ENCODE measurements around the gene TGM3.

The TGM3 gene

DNA sequence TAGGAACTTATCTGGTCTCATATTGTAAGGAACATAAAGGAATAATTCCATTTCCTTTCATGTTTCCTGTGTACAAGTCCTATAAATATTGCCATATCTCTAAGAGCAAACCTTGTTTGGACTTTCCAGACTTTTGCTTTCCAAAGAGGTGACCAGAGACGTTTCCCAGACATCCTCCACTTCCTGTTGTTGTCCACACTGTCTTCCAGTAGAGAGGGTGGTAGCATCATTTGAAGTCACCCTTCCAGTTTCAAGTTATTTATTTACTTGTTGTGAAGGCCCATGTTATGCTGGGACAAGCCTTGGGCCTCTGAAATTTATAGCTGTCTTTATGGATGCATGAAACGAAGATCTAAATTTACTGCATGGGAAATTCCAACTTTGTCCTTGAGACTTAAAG, 10.6 kb upstream of the TGM3 start:
- DNase-seq = no peak

DNA sequence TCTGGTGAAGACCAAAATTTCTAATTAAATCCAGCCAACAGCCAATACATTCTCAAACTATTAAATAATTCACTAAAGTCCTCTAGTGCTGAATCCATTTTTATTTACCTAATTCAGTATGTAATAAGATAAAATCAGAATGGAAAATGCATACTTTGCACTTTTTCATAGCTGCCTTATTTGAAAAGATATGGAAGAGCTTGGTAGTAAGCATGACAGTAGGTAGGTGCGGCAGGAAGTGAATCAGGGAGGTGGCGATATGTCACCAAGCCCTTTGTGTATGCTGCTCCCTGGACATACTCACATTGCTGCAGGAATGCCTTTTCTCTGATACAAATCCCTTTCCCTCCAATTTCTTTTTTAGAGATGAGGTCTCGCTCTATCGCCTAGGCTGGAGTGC, 10.2 kb upstream of the TGM3 start:
- no peak for DNase-seq

DNA sequence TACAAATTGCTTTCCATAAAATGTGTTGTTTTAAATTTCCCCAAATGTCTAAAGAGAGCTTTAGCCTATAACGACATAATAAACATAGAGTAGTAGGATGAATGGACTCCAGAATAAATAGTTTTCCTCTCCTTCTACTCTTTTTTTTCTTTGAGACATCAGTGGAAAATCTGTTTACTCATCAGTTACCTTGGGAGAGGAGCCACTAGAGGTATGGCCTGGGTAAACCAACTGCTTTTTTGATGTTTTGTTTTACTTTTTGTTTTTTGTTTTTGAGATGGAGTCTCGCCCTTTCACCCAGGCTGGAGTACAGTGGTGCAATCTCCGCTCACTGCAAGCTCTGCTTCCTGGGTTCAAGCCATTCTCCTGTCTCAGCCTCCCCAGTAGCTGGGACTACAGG, 8.3 kb upstream of the TGM3 start:
- DNase-seq = no peak

DNA sequence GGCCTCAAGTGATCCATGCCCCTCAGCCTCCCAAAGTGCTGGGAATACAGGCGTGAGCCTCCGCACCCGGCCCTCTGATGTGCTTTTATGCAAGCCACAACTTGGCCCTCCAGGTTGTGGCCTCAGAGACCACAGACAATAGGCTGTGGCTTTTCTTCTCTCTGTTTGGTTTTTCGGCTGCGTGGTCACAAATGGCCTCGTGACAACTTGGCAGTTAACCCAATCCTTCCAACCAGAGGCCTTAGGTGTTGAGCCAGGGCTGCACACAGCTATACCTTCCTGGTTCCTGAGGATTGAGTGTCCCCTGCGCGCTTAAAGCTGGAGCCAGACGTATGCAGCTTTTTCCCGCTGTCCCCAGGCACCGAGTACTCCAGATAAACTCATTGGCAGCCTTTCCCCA, 6.3 kb upstream of the TGM3 start:
- no peak for DNase-seq

DNA sequence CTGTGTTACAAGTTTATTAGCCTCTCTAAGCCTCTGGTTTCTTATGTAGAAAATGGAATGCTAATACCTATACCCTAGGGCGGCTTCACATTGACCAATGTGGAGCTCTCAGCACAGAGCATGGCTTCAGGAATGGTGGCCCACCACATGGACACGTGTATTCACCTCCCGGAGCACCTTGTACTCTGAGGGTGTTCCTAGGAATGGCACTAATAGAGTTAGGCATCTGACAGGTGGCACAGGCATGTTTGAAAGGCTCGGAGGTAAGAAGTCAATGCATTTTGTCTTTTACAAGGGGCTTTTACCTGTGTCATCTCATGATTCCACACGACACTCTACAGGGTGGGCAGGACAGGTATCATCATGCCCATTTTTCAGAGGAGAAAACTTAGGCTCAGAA, 5.3 kb upstream of the TGM3 start:
- no peak for DNase-seq

DNA sequence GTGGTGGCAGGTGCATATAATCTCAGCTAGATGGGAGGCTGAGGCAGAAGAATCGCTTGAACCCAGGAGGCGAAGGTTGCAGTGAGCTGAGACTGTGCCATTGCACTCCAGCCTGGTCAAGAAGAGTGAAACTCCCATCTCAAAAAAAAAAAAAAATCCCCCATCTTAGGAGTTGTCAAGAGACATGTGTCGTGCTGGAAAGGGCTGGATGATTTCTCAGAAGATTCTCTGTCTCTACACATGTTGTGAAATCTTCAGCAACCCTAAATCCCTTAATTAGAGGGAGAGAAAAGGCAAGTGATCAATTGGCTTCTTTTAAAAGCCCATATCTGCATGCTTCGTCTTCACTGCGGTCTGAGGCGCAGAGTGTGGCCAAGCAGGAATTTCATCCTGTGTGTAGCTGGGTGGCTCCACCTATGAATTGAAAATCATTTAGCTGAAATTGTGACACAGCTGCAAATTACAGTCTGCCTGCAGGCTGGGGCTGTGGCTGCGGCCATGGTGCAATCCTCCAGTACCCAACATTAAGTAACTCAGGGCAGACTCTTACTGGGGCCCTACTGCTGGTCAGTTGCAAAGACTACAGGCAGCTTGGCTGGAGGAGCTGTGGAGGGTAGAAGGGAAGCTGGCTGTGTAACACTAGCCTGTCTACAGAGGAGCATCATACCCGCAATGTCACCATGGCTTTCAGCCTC, 3.2 kb upstream of the TGM3 start:
- DNase-seq = peak; percentile 9

DNA sequence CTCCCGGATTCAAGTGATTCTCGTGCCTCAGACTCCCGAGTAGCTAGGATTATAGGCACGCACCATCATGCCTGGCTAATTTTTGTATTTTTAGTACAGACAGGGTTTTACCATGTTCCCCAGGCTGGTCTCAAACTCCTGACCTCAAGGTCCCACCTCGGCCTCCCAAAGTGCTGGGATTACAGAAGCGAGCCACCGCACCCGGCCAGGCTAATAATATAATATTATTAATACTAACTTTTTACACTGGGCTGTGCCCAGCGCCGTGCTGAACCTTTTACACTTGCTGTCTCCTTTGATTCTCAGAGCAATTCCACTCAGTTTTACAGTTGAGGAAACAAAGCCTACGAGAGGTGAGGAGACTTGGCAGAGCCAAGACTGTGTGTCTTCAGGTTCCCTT, 2.3 kb upstream of the TGM3 start:
- DNase-seq = no peak

DNA sequence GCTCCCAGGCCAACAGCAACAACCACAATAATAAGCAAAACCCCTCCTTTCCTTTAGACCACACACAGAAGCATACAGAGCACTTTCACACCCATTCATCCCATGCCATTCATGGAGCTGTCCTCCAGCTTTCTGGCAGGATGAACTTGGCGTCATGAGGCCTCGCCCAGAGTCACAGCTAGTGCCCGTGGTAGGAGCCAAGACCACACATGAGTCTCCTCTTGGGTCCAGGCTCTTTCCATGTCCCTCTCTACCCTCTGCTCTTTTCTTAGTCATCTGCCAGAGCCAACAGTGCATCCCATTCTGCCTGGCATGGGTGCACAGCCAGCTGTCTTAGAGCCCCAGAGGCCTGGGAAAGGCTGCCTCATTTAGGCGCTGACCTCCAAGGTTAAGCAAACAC, 1.8 kb upstream of the TGM3 start:
- no peak for DNase-seq

DNA sequence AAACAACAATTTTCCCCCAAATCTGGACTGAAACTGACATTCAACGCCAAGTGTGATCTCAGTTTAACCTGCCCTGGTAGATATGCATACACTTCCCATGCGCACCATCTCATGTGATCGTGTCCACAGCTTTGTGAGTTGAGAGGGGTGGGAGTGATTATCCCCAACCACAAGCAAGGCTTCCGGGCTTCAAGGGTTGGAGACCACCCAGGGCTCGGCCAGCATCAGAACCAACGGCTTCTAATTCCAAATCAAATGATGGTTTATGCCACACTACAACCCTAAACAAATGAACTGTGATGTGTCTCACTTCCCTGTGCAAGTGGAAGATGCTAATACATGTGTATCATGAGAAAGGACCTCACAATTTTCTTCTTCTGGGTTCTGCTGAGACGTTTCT, 515 bp upstream of the TGM3 start:
- DNase-seq = no peak

DNA sequence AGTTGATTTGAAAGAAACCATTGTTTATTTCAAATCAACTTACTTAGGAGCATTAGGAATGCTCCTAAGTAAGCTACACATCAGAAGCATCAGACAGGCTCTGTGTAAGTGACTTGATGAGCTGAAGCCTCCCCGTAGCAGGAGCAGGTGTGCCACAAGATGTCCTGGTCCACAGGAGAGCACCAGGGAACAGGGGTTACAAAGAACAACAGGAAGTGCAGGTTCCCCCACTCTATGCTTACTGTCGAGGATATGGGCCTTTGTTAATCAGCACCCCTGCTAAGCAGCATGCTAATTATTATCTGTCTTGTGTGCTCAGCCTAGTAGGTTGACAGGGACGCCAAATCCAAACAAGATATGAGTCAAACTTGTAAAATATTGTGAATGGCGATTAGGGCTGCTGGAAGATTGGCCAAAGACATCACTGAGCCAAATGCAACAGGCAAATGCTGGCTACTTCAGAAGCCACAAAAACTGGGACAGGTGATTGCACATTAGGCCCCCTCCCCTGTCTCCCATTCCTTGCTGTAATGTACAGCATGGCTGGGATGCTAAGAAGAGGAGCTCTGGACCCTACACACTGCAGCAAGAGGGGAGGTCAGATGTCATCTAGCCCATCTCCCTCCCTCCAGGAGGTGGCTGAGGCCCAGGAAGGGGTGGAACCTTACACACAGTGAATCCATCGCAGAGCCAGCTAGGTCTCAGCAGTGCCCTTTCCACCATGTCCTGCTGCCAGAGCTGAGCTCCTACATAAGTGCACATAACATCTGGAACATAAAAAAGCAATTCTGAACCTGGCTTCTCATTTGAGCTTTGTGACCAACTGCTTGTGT, 939 bp downstream of the TGM3 start:
- DNase-seq = no peak

DNA sequence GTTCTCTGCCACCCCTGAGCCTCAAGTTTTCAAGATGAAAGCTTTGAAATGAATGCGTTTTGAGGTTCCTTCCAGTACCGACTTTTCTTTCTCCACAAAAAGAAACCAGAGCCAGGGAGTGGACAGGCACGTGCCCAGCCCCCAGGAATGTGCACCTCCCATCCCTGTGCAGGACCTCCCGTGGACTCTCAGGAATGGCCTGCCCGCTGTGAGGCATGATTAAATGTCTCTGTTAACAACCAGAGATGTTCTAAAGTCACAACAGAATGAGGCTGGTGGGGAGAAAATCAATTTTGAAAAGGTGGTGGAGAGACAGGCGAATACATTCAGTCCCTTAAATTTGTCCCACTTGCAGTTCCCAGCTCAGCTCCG, 1.5 kb downstream of the TGM3 start:
- DNase-seq = no peak

DNA sequence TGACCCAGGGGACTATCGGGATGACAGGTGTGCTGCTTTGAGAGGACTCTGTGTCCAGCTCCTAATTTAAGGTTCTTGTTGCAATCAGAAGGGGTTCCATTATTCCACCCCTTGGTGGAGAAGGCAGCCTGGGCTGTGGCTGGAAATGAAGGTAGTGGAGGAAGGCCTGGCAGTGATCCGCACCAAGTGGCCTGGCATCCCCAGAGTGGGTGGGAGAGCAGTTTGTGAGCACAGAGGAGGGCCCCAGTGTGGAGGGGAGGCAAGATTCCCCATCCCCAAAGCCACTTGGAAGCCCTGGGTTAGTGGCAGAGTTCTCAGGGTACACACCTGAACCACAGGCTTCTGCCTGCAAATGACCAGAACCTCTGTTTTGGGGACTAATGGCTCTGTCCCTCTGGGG, 2.3 kb downstream of the TGM3 start:
- DNase-seq = no peak

DNA sequence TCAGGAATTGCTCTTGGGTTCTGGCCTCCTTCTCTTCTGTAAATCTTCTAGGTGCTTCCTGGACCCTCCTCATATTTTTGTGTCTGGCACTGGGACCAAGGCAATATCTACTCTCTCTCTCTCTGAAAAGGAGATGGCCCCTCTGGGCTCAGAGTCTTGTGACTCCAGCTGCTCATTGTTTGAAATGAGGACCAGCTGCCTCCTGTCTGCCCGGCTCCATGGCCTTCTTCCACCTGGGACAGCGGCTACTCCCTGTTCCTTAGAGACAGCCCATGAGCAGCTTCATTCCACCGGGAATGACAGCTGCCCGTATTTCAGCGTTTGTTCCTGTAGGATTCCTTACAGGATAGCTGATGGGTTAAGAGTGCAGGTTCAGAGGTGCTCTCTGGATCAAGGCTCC, 2.9 kb downstream of the TGM3 start:
- DNase-seq = no peak

DNA sequence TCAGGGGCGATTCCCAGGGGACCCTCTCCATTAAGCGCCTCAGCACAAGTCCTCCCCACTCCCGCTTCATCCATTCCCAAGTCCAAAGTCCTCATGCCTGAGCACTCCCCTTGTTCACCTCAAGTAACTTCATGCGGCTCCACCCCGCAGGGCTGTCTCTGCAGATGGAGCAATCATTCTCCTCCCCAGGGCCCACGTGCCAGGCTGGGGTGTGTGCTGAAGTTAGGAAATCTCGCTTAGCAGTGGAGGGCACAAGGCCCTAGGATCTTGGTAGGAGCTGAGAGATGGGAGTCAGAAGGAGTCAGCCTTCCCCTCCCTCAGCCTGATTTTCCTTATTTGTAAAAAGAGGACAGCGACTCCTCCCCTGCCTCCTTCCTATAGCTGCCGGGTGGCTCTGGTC, 3.5 kb downstream of the TGM3 start:
- no peak for DNase-seq

DNA sequence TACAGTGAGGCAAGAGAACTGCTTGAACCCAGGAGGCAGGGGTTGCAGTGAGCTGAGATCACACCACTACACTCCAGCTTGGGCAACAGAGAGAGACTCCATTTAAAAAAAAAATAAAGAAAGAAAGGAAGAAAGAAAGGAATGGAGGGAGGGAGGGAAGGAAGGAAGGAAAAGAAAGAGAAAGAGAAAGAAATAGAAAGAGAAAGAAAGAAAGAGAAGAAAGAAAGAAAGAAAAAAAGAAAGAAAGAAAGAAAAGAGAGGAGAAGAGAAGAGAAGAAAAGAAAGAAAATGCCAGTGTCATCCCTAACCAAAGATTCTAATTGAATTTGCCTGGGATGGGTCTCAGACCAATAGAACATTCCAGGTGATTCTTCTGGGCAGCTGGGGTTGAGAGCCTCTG, 4.2 kb downstream of the TGM3 start:
- DNase-seq = no peak

DNA sequence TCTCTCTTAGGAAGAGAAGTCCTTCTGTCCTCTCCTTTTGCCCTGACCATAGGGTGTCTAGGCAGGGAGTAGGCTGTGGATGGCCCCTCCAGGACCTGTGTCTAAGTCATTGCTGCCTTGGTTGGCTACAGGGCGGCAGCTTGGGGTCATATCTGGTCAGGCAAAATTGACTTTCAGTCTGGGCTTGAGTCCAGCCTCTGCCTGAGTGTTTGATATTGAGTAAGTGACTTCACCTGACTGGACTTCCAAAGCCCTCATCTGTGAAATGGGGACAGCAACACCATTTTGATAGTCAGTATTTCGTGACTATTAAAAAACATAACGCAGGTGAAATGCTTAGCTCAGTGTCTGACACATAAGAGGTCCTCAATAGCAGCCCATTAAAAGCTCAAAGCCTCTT, 4.6 kb downstream of the TGM3 start:
- no peak for DNase-seq

DNA sequence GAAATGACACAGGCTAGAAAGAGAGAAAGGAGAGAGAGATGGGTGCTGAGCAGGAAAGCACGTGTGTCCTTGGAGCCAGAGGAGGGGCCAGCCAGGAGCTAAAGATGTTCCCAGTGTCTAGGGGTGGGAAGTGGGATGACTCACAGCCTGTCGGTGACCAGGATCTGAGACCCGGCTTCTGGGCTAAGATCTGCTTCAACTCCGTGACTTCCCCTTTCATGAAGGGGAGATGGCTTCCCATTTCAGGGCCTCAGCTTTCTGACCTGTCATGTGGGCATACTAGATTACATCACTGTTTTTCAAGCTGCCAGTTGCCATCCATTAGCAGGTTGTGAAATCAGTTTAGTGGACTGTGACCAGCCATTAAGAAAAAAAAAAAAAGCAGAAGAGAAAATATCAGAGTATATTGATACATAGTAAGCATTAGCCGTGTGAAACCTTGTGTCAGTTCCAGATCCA, 5.4 kb downstream of the TGM3 start:
- DNase-seq = peak; percentile 39

DNA sequence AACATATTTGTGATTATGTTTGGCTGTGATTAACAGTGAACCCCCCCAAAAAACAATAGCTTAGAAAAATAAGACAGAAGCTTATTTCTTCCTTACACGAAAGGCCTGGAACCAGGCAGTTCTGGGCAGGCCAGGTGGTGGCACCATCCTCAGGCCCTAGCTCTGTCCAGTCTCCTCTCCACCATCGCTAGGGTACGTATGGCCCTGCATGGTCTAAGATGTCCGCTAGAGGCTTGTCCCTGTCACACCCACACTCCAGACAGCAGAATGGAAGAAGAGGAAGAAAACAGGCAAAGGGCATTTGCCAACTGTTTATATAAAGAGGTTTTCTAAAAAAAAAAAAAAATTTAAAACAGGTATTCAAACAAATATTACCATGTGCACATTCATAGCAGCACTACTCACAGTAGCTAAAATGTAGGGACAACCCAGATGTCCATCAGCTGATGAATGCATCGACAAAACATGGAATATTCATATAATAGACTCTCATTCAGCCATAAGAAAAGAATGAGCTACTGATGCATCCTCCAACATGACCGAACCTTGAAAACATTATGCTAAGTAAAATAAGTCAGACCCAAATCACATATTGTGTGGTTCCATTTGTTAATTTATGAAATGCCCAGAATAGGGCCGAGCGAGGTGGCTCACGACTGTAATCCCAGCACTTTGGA, 6.7 kb downstream of the TGM3 start:
- no peak for DNase-seq

DNA sequence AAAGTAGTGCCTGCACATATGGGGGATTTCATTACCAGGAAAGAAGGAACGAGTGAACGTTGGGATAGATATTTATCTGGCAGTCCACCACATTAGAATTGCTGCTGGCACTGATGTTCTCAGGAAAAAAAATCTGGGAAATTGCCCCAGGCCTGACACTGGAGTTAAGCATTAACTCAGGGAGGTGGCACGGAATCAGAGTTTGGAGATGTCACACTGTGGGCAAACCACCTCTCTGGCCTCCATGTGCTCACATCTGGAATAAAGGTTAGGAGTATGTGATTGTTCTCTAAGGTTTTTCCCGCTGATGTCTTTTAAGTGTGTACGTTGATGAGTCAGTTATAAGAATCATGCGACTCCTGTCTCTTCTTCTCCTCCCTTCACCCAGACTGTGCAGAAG, 7.9 kb downstream of the TGM3 start:
- no peak for DNase-seq

DNA sequence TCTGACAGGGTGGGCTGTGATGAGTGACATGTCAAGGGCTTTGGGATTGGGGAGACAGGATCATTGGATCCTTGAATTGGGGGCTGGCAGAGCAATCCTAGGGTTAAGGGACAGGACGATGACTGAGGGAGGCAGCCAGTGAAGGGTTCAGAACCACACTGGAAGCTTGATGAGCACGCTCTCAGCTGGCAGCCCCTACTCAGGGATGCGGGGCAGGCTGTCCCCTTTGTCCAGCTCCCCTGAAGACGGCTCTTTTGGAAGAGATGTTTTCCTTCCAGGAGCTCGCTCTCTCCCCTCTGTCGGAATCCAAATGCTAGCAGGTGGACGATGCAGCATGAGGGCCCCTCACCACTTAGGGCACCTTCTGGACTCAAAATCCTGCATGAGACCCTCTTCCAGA, 8.4 kb downstream of the TGM3 start:
- no peak for DNase-seq

DNA sequence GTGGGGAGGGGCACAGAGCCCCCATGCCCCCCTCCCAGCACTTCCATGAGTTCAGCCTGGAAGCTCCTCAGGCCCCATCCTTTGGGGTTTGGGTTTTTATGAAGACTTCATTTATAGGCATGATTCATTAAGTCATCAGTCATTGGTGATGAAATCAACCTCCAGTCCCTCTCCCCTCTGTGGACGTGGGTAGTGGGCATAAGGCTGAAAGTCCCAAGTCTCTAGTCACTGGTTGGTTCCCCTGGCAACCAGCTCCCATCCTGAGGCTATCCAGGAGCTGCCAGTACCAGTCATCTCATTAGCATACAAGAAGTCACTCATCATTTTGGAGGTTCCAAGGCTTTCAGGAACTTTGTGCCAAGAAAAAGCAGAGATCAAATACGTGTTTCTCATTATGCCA, 9.2 kb downstream of the TGM3 start:
- DNase-seq = no peak

DNA sequence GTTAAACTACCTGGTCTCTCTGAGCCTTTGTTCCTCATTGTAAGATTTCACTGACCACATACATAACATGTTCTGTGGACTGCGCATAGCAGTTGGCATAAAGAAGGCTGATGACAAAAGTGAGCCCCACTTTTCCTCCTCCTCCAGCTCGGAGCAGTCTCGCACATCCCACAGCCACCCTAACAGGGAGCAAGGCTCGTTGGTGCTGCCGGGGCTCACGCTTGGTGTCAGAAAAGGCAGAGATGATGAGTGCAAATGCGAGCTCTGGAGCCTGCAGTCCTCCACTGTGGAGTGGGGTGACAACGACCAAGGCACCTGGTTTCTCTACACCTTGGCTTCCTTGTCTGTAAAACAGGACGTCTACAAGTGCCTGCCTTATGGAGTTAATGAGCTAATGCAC, 9.7 kb downstream of the TGM3 start:
- no peak for DNase-seq

DNA sequence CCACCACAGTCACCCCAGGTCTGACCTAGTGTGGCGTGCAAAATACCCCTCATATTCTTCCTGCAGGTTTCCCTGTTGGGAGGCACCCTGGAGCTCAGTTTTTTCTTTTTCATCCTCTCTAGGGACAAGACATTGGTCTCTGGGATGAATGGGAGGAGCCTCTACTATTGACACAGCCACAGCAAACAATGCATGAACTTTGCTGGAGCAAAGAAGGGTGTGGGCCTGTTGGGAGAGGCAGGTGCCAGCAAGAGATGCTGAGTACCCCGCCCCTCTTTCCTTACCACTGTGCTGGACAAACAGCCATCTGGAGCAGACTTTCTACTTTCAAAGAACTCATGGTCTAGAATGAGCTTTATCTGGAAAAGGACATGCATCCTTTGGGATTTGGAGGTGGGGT, 10.1 kb downstream of the TGM3 start:
- no peak for DNase-seq

DNA sequence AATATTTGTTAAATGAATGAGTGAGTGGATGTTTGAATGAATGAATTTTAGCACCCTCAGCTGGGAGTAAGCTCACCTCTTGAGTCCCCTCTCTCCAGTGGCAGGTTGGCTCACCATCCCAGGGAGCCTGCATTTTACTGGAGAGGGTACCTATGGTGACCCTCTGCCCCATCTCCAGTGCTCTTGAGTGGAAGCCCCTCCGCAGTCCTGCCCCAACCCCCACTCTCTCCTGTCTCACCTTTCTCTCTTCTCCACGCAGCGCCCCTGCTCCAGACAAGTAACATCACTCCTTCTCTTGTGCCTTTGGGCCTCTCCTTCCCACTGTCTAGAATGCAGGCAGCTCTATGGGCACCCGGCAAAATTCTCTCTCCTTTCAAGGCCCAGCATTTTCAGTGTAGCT, 11.3 kb downstream of the TGM3 start:
- DNase-seq = no peak

All from CD4-positive, alpha-beta T cell treated with Interleukin-4 for 4 hours (primary cell).